IPS DF 6.9 (cell line): ENCODE results near the gene TTI1.

ENCODE experiments used
- DNase-seq: peaks from one replicate; pipeline ENCODE4 v3.0.0-alpha.2; 2013; ENCODE audit warnings: low read depth, low spot score
- H3K27ac ChIP-seq: one replicate; pipeline ENCODE4 v1.5.1; 2013; ENCODE audit warnings: low read length, control low read depth
- H3K27me3 ChIP-seq: 2 replicates; pipeline ENCODE4 v1.6.1; 2013; ENCODE audit warnings: mild to moderate bottlenecking, low read length; ENCODE audit not compliant: control insufficient read depth, insufficient read depth
- H3K36me3 ChIP-seq: 2 replicates; pipeline ENCODE4 v1.6.1; 2013; ENCODE audit warnings: low read length; ENCODE audit not compliant: control insufficient read depth, insufficient read depth
- H3K4me1 ChIP-seq: 2 replicates; pipeline ENCODE4 v1.6.1; 2013; ENCODE audit warnings: low read length; ENCODE audit not compliant: control insufficient read depth, insufficient read depth
- H3K4me3 ChIP-seq: 2 replicates; pipeline ENCODE4 v1.5.1; 2013; ENCODE audit warnings: mild to moderate bottlenecking, low read length
- H3K9me3 ChIP-seq: 2 replicates; pipeline ENCODE4 v1.6.1; 2013; ENCODE audit warnings: low read length, inconsistent platforms; ENCODE audit not compliant: control insufficient read depth, insufficient read depth
- WGBS: extraction: QIAGEN DNeasy Blood & Tissue Kit; methylation state at CpG from one replicate; pipeline ENCODE4 v1.1.7; 2013; ENCODE audit warnings: mixed read lengths, missing lambda C conversion rate; ENCODE audit not compliant: insufficient read length, insufficient coverage; 5-methylcytosine and 5-hydroxymethylcytosine counted together

Gene TTI1

GRCh38 chr20:38055294-38055693, 22.0 kb upstream of the TTI1 start:
- Histone ChIP-seq H3K4me3 (no peak overlapping the region), H3K36me3 (peaks cover 6% of the 10 kb centered on the region; the same call in 1 of the 2 replicates)

GRCh38 chr20:38054647-38055046, 21.4 kb upstream of the TTI1 start:
- no peak overlapping the region for H3K27ac ChIP-seq
- H3K36me3 ChIP-seq: peaks cover 9% of the 10 kb centered on the region; the same call in 1 of the 2 replicates
- no CpG with 5 or more reads among the region's 2 CpGs for WGBS

More at GRCh38 chr20:38055294-38055693, 22.0 kb upstream of the TTI1 start:
- DNase-seq: no peak
- Histone ChIP-seq H3K9me3 (no peaks in the 10 kb centered on the region), H3K4me1 (no peaks in the 10 kb centered on the region), H3K27me3 (no peaks in the 10 kb centered on the region), H3K27ac (no peak overlapping the region)
- WGBS: no CpG with 5 or more reads among the region's 4 CpGs

GRCh38 chr20:38052870-38053269, 19.6 kb upstream of the TTI1 start:
- Histone ChIP-seq H3K9me3 (no peaks in the 10 kb centered on the region), H3K27ac (no peak overlapping the region), H3K4me3 (no peak overlapping the region), H3K27me3 (no peaks in the 10 kb centered on the region), H3K36me3 (peaks cover 4% of the 10 kb centered on the region; the same call in 1 of the 2 replicates), H3K4me1 (no peaks in the 10 kb centered on the region)
- no CpG with 5 or more reads among the region's 2 CpGs for WGBS
- DNase-seq: no peak

More at GRCh38 chr20:38054647-38055046, 21.4 kb upstream of the TTI1 start:
- no peaks in the 10 kb centered on the region for H3K9me3 ChIP-seq
- H3K4me3 ChIP-seq: no peak overlapping the region
- no peak for DNase-seq
- no peaks in the 10 kb centered on the region for H3K4me1 ChIP-seq
- no peaks in the 10 kb centered on the region for H3K27me3 ChIP-seq

GRCh38 chr20:38050686-38051085, 17.4 kb upstream of the TTI1 start:
- H3K4me1 ChIP-seq: peaks cover 3% of the 10 kb centered on the region; the same call in 1 of the 2 replicates
- H3K9me3 ChIP-seq: no peaks in the 10 kb centered on the region
- peaks cover 4% of the 10 kb centered on the region; the same call in 1 of the 2 replicates for H3K36me3 ChIP-seq
- H3K27ac ChIP-seq: no peak overlapping the region
- no peaks in the 10 kb centered on the region for H3K27me3 ChIP-seq
- WGBS: no CpG with 5 or more reads among the region's 1 CpG
- DNase-seq: no peak
- H3K4me3 ChIP-seq: no peak overlapping the region

- DNase-seq: no peak
- WGBS: no CpG with 5 or more reads among the region's 3 CpGs
- Histone ChIP-seq H3K27ac (no peak overlapping the region), H3K9me3 (no peaks in the 10 kb centered on the region), H3K4me3 (no peak overlapping the region), H3K27me3 (no peaks in the 10 kb centered on the region), H3K4me1 (peaks cover 3% of the 10 kb centered on the region; the same call in 1 of the 2 replicates), H3K36me3 (peaks cover 4% of the 10 kb centered on the region; the same call in 1 of the 2 replicates)
These were observed 16.5 kb upstream of the TTI1 start for GRCh38 chr20:38049800-38050199.

DNA sequence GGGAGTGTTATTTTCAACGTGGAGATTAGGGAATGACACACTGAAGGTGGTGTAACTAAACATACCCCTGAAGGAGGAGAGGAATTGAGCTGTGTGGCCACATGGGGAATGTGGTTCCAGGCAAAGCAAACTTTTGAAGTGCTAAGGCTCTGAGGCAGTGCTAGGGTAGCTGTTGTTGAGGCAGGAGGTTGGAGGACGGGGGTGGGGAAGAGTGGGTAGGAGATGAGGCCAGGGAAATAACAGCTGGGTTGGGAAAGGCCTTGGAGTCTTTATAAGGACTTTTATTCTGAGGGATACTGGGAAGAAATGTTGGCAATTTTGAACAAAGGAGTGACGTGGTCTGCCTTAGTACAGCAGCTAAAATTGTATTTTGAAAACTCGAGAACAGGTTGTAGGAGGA, 13.3 kb upstream of the TTI1 start:
- Histone ChIP-seq H3K4me1 (peaks cover 3% of the 10 kb centered on the region; the same call in 1 of the 2 replicates), H3K27me3 (no peaks in the 10 kb centered on the region), H3K27ac (no peak overlapping the region), H3K4me3 (no peak overlapping the region), H3K9me3 (no peaks in the 10 kb centered on the region), H3K36me3 (peaks cover 4% of the 10 kb centered on the region; the same call in 1 of the 2 replicates)
- no CpG with 5 or more reads among the region's 4 CpGs for WGBS
- DNase-seq: no peak

DNA sequence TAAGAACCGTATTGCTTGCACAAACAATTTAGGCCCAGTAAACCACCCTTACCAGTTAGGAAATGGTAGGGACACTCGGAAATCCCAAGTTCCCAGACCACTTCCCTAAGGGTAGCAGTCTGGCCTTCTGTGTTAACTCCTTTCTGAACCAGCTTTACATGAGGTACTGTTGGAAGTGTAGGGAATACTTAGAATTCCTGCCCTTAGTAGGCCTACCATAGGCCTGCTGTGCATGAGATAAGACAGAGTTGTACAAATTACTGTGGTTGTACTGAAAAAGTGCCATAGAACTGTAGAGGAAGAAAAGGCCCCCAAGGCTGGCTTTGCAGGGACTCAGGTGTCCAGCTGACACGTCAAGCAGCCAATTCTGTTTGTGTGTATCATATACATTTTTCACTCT, 11.4 kb upstream of the TTI1 start:
- H3K27ac ChIP-seq: no peak overlapping the region
- no CpG with 5 or more reads among the region's 3 CpGs for WGBS
- H3K4me3 ChIP-seq: no peak overlapping the region
- peaks cover 3% of the 10 kb centered on the region; the same call in 1 of the 2 replicates for H3K4me1 ChIP-seq
- H3K36me3 ChIP-seq: peaks cover 1% of the 10 kb centered on the region; the same call in 1 of the 2 replicates
- no peak for DNase-seq
- H3K27me3 ChIP-seq: no peaks in the 10 kb centered on the region
- H3K9me3 ChIP-seq: no peaks in the 10 kb centered on the region

- no peaks in the 10 kb centered on the region; the same call in 1 of the 2 replicates for H3K36me3 ChIP-seq
- H3K4me1 ChIP-seq: peaks cover 3% of the 10 kb centered on the region; the same call in 1 of the 2 replicates
- 100% methylated on average over 1 of the region's 10 CpGs for WGBS
- no peak overlapping the region for H3K27ac ChIP-seq
- no peaks in the 10 kb centered on the region for H3K27me3 ChIP-seq
- no peak overlapping the region for H3K4me3 ChIP-seq
- no peaks in the 10 kb centered on the region for H3K9me3 ChIP-seq
- no peak for DNase-seq
These were observed 10.4 kb upstream of the TTI1 start for GRCh38 chr20:38043512-38044300.

GRCh38 chr20:38040276-38040675, 7.0 kb upstream of the TTI1 start:
- DNase-seq: no peak
- WGBS: no CpG with 5 or more reads among the region's 1 CpG
- H3K36me3 ChIP-seq: no peaks in the 10 kb centered on the region; the same call in 1 of the 2 replicates
- no peaks in the 10 kb centered on the region for H3K27me3 ChIP-seq
- no peaks in the 10 kb centered on the region; the same call in 1 of the 2 replicates for H3K4me1 ChIP-seq
- H3K9me3 ChIP-seq: no peaks in the 10 kb centered on the region
- no peak overlapping the region for H3K27ac ChIP-seq
- no peak overlapping the region for H3K4me3 ChIP-seq

DNA sequence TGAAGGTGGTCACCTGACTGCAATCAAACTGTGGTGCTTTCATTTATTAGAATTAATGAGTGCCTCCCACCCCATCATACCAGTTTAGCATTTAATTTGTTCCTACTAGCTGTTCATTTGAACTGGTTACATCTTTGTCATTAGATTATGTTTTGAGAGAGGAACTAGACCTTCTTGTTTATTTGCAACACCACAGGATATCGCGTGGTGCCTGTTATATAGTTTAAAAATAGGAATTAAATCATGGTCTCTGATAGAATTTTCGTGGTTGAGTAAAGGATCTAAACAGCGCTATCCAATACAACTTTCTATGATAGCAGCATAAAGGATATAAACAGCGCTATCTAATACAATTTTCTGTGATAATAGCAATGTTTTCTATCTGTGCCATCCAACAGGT, 3.1 kb upstream of the TTI1 start:
- DNase-seq: no peak
- Histone ChIP-seq H3K4me1 (no peaks in the 10 kb centered on the region; the same call in 1 of the 2 replicates), H3K27ac (no peak overlapping the region), H3K9me3 (no peaks in the 10 kb centered on the region), H3K36me3 (no peaks in the 10 kb centered on the region; the same call in 1 of the 2 replicates), H3K4me3 (no peak overlapping the region), H3K27me3 (no peaks in the 10 kb centered on the region)
- WGBS: no CpG with 5 or more reads among the region's 5 CpGs
